NCI-H345 treated with DMSO at 0.1 percent for 48 hours (cell line): ENCODE measurements around the gene ADAM33.

ENCODE experiments used
- DNase-seq: peaks from one replicate; lab custom pipeline; 2025; ENCODE audit not compliant: unreplicated experiment; lab: John Stamatoyannopoulos, UW

Gene ADAM33

DNA sequence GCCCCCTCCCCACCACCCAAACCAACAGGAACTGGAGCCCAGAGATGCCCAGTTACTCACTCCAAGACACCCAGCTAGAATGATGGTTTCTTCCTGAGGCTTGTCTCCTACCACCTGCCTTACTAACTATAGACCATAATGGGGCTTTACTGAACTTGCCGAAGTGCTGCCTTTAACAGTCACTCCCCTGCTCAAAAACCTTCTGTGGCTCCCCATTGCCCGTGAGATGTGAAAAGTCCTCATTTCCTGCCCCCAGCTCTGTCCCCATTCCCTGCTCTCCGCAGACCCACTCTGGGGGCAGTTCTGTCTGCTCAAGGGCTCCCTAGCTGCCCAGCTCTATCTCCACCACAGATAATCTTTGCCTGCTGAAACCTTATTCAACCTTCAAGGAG is 25.7 kb upstream of the ADAM33 start:
- no peak for DNase-seq

GRCh38 chr20:3706774-3707507 is 25.1 kb upstream of the ADAM33 start:
- DNase-seq, result no peak

- DNase-seq, result no peak
These were observed 24.3 kb upstream of the ADAM33 start for GRCh38 chr20:3705970-3706739.

DNA sequence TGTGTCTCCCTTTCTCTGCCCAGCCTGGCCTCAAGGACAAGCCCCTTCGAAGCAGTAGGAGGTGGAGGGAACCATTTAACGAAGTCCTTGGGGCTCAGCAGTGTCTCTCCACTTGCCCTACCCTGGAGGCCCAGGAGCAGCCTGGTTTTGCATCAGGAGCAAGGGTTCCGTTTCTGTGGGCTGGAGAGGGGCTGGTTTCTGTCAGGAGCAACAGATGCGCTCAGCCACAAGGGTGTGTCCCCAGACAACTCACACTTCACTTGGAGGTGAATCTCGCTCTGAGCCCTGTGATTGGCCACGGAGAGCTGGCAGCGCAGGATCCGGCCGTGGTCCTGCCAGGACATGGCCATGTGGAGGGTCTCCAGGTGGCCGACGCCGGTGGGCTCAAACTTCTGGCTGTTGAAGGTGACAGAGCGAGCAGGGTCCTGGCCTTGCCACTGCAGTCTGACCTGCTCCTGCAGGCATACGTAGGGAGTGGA is 23.7 kb upstream of the ADAM33 start:
- DNase-seq, result no peak

- no peak for DNase-seq
These were observed 22.3 kb upstream of the ADAM33 start for GRCh38 chr20:3704087-3704486.

DNA sequence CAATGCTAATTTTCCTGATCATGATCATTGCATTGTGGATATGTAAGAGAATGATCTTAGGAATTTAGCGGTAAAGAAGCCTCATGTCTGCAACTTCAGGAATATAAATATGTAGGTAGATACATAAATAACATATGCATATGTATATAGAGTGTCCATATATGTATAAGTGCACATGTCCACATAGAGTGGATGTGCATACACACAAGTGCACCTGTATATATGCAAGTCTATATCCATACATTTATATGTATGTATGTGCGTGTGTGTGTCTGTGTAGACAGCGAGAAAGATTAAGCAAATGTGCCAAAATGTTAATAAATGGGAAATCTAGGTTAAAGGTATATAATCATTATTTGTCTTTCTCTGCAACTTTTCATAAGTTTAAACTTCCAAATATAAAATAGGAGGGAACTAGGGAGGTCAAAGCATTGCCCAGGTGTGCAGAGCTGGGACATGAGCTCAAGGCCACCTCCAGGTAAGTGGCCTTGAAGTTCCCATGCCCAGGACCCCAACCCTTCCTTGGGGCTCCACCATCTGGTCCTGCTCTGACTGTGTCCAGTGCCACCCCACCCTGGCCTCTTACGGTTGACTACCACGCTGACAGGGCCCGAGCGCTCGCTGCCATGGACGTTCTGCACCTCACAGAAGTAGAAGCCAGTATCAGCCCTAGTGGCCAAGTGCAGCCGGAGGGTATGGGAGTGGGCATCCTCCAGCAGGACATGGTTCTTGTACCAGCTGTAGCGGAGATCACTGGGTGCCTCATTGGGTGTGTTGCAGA is 21.0 kb upstream of the ADAM33 start:
- no peak for DNase-seq

DNA sequence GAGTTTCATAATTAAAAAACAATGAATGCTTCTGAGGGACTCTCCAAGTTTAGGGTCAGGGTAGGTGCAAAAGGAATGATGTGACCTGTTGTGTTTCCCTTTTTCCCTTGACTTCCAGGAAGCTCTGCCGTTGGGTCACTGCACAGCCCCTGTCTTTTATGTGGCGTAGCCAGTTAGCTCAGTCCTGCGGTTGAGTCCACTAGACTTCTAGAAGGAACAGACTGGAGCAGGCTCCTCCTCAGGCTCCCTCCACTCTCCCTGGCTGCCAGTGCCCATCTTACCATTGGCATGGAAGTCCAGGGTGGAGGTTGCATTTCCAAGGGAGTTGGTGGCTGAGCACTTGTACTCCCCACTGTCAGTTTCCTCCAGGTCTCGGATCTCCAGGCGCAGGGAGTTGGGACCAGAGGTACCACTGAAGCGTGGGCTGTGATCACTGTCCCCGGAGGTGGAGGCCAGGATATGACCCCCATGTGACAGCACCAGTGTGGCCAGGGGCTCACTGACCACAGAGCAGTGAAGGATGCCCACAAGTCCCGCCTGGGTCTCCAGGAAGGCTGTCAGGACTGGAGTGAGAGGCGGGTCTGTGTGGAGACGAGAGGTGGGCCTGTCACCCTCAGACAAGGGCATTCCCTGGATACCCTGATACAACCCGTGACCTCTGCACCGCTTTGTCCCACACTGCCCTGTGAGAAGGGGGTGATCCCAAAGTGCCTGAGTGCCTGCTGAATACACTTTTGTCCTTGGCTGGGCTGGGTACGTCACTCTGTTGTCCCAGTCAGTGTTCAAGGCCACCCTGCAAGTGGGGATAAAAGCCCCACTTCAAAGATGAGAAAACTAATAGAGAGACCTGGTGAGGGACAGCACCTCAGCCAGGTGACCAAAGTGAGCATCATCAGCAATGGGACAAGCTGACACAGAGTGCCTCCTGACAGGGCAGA is 19.5 kb upstream of the ADAM33 start:
- no peak for DNase-seq

GRCh38 chr20:3699037-3699436 is 17.2 kb upstream of the ADAM33 start:
- DNase-seq, result no peak

DNA sequence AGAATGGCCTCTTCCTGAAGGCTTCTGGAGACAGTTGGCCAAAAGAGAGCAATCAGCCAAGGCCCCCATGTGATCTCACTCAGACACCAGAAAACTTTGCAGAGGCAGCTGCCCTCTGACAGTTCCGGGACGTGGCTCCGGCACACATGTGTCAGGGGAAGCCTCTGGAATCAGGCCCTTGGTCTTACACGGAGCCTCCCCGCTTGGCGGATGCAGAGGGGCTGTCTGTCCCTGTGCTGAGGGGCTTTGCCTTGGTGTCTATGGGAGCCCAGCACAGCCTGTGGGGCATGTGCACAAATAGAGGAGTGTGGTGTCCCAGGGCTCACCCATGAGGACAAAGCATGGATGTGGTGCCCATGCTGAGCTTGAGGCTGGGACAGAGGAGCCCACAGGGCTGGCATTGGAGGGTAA is 16.8 kb upstream of the ADAM33 start:
- DNase-seq, result no peak

- no peak for DNase-seq
These were observed 15.9 kb upstream of the ADAM33 start for GRCh38 chr20:3697588-3698305.

DNA sequence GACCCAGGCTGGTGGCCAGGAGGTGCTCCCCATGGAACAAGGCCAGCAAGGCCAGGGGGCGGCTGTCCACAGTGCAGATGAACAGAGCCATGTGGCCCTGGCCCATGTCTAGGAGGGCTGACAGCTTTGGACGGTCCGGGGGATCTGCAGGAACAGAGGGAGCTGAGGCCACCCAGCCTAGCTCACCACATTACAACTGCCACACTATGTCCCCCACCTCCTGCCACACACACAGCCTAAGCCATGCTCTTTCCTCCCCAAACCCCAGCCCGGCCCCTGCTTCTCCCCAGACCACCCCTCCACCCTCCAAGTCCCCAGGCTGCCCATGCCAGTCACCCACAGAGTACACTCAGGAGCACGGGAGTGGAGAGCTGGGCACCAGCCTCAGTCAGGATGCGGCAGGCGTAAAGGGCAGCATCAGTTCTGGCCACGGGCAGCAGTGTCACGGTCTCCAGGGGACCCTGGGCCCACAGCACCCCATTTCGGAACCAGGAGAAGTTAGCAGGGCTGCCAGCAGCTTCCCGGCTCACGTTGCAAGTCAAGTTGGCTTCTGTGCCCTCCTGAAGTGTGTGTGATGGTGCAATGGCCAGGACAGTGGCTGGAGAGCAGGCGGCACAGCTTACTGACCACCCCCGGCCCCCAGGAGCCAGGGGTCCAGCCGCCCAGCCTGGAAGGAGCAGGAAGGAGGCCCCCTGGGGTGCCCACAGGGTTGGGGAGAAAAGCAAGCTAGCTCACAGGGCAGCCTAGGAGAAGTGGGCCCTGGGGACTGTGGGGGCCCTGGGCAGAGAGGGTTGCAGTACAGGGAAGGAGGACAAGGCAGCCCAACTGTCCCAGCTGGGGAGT is 15.2 kb upstream of the ADAM33 start:
- no peak for DNase-seq

DNA sequence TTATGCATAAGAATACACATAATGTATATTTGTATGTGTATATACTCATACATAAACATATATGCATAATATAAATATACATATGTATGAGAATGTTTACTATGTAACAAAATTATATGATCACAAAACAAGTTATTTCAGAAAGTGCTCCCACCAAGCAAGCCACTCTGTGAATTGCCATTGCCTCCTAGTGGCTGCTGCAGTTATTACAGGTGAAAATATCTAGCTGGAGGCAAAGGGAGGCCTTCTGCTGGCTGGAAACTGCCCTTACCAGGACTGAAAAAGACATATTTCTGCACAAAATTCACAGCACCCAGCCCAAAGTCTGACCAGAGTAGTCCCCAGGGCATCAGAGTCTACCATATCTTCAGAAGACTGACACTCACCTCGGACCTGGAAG is 14.4 kb upstream of the ADAM33 start:
- no peak for DNase-seq

DNA sequence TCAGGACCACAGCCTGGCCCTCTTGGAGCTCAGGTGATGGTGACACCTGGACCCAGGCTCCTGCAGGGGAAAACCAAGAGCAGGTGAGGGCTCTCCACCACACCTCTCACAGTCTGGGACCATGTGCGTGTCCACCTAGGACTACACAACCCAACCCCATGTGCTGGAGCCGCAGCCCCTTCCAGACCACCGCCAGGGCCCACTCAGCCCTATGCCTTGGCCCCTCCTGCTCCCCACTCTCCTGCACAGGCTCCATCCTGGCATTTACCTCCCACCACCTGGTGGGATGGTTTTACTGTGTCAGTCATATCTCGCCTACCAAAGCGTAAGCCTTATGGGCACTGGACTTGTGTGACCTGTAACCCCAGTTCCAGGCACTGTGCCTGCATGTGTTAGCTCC is 13.1 kb upstream of the ADAM33 start:
- no peak for DNase-seq

DNA sequence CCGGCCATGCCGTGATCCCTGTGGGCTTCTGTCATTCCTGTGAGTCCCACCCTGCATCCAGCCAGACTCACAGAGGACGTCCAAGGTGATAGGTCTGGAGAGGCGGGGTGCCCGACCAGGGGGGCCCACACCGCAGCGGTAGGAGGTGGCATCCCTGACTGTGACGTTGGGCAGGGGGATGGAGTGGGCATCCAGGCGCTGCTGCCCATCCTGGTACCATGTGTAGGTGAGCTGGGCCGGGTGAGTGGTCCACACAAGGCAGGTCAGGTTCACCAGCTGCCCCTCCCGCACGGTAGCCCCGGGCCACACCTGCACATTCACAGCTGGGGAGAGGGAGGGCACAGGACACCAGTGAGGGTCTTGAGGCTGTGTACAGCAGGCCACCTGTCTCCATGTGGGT is 11.6 kb upstream of the ADAM33 start:
- DNase-seq, result no peak

DNA sequence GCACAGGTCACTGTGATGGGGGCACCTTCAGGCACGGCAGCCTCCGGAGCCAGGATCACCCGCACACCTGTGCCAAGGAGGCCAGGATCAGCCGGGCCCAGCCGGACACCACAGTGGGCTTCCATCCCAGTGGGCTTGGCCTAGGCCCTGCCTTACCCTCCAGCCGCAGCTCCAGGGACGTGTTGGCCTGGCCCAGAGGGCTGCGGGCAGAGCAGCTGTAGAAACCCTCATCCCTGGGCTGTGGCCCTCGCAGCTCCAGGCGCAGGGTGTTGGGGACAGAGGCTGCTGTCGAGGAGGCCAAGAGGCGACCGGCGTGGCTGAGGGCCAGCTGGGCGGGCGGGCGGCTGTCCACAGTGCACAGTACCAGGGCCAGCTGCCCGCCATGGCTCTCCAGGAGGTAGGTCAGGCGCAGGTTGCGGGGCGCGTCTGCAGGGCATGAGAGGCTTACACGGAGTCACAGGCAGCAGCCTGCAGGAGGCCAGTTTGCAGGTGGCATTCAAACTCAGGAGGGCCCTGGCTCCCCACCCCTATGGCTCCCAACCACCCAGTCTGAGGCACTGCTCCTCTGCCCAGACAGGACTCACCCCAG is 11.0 kb upstream of the ADAM33 start:
- DNase-seq, result no peak

GRCh38 chr20:3691897-3692296 is 10.1 kb upstream of the ADAM33 start:
- DNase-seq, result no peak

DNA sequence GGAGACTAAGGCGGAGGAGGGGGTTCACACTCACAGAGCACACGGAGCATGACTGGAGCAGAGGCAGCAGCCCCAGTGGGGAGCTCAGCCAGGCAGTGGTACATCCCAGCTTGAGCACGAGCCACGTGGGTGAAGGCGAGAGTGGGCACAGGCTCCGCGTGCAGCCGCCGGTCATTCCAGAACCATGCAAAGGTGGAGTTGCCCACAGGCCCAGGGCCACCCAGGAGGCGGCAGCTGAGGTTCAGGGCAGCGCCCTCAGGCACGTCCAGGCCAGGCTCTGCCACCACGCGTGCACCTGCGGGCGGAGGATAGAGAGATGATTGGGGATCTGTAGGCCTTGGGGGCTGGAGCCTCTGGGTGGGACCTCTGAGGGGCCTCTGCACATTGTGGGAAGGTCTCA is 9.5 kb upstream of the ADAM33 start:
- no peak for DNase-seq

DNA sequence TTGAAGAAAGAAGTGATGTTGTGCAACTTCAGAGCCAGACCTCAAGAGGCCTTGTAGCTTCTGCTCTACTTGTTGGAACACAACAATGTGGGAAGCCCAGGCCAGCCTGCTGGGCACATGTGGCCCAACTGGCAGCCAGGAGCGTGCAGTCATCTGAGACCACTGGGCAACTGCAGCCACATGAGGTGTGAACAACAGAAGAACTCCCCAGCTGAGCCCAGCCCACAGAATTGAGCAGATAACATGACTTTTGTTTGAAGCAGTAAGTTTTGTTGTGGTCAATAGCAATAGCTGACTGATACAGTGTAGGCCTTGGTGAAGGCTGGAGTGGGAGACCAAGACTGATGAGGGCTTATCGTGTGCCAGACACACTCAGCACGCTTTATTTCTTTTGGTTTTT is 8.6 kb upstream of the ADAM33 start:
- no peak for DNase-seq

GRCh38 chr20:3689978-3690377 is 8.2 kb upstream of the ADAM33 start:
- no peak for DNase-seq
